ENCODE measurements around the gene RPP38.

- TF ChIP-seq CTCF (IDR thresholded peaks at IDR 0.05; ENCODE audit: borderline replicate concordance, extremely low read depth, low read length, poor library complexity, severe bottlenecking) = no peak
- TF ChIP-seq EZH2 (IDR thresholded peaks at IDR 0.05; ENCODE audit: borderline replicate concordance, low read depth, low read length, severe bottlenecking) = no peak
These were observed 30.0 kb upstream of the RPP38 start for GRCh38 chr10:15067154-15067553.
